Progenitor cell of endocrine pancreas (in vitro differentiated cells): ENCODE data around the gene C1orf53. TPM values are rescaled to one million over a fixed set of nuclear protein-coding genes. Genes with fewer than 3 reads are reported as not detected.

Experiments used
- DNase-seq: peaks from one replicate; pipeline ENCODE4 v3.0.0; 2021; ENCODE audit warnings: low spot score; ENCODE audit not compliant: unreplicated experiment
- H3K27ac Mint-ChIP-seq: 2 replicates; pipeline ENCODE4 v1.8.0; 2021; ENCODE audit warnings: mild to moderate bottlenecking, moderate library complexity, mixed read lengths
- H3K27me3 Mint-ChIP-seq: 2 replicates; pipeline ENCODE4 v1.8.0; 2021; ENCODE audit warnings: mixed read lengths
- H3K36me3 Mint-ChIP-seq: 2 replicates; pipeline ENCODE4 v1.8.0; 2022; ENCODE audit warnings: mixed read lengths; ENCODE audit not compliant: insufficient read depth
- H3K4me1 Mint-ChIP-seq: 2 replicates; pipeline ENCODE4 v1.8.0; 2021; ENCODE audit warnings: low read depth, mixed read lengths
- H3K4me3 Mint-ChIP-seq: 2 replicates; pipeline ENCODE4 v1.8.0; 2021; ENCODE audit warnings: low read depth, mild to moderate bottlenecking, moderate library complexity, mixed read lengths
- H3K9me3 Mint-ChIP-seq: 2 replicates; pipeline ENCODE4 v1.8.0; 2021; ENCODE audit warnings: low read depth, mixed read lengths
- CTCF ChIP-seq: fragments of 200-600 bp; sonication (generic); IDR thresholded peaks from one replicate; pipeline ENCODE4 v1.5.0; 2021; ENCODE audit warnings: antibody characterized with exemption, mild to moderate bottlenecking; ENCODE audit not compliant: unreplicated experiment
- total RNA-seq: library from RNA; stranded (reverse); gene quantifications from 2 replicates; pipeline ENCODE4 v1.2.1, GENCODE V29; 2021

Gene C1orf53
- total RNA-seq, 1 donor from 2014 or later: 4.0 TPM

- no peaks in the 10 kb centered on the region for H3K9me3 Mint-ChIP-seq
- H3K4me1 Mint-ChIP-seq: peaks cover 27% of the 10 kb centered on the region
- no peak for DNase-seq
- H3K4me3 Mint-ChIP-seq: peak overlapping the region; percentile 12
- no peaks in the 10 kb centered on the region for H3K36me3 Mint-ChIP-seq
- TF ChIP-seq CTCF: no peak
- H3K27me3 Mint-ChIP-seq: peaks cover 92% of the 10 kb centered on the region
- peak overlapping the region; percentile 79 for H3K27ac Mint-ChIP-seq
Measured at GRCh38 chr1:197919346-197920066, 17.1 kb downstream of the C1orf53 start.

- H3K4me1 Mint-ChIP-seq: peaks cover 27% of the 10 kb centered on the region
- H3K36me3 Mint-ChIP-seq: no peaks in the 10 kb centered on the region
- H3K27me3 Mint-ChIP-seq: peaks cover 89% of the 10 kb centered on the region
- H3K4me3 Mint-ChIP-seq: peak overlapping the region; percentile 12
- no peak for TF ChIP-seq CTCF
- no peak for DNase-seq
- peak overlapping the region; percentile 41 for H3K27ac Mint-ChIP-seq
- no peaks in the 10 kb centered on the region for H3K9me3 Mint-ChIP-seq
Measured at GRCh38 chr1:197920067-197920396, 17.6 kb downstream of the C1orf53 start.

GRCh38 chr1:197920414-197921117, 18.1 kb downstream of the C1orf53 start:
- Mint-ChIP-seq H3K36me3 (no peaks in the 10 kb centered on the region), H3K9me3 (no peaks in the 10 kb centered on the region), H3K27ac (peak overlapping the region; percentile 45), H3K4me3 (peak overlapping the region; percentile 49), H3K27me3 (peaks cover 86% of the 10 kb centered on the region), H3K4me1 (peaks cover 27% of the 10 kb centered on the region)
- no peak for DNase-seq
- no peak for TF ChIP-seq CTCF

GRCh38 chr1:197921235-197922069, 19.0 kb downstream of the C1orf53 start:
- no peaks in the 10 kb centered on the region for H3K36me3 Mint-ChIP-seq
- TF ChIP-seq CTCF: no peak
- DNase-seq: no peak
- peak overlapping the region; percentile 48 for H3K4me3 Mint-ChIP-seq
- H3K4me1 Mint-ChIP-seq: peaks cover 24% of the 10 kb centered on the region
- H3K27ac Mint-ChIP-seq: no peak overlapping the region
- H3K27me3 Mint-ChIP-seq: peaks cover 86% of the 10 kb centered on the region
- no peaks in the 10 kb centered on the region for H3K9me3 Mint-ChIP-seq

GRCh38 chr1:197922070-197922390, 19.6 kb downstream of the C1orf53 start:
- no peak for TF ChIP-seq CTCF
- Mint-ChIP-seq H3K27ac (no peak overlapping the region), H3K27me3 (peaks cover 86% of the 10 kb centered on the region), H3K36me3 (no peaks in the 10 kb centered on the region), H3K4me3 (no peak overlapping the region), H3K9me3 (no peaks in the 10 kb centered on the region), H3K4me1 (peaks cover 24% of the 10 kb centered on the region)
- no peak for DNase-seq
